Fibroblast of skin of right biceps (primary cell): Measurements from ENCODE around the gene PIGS.

Experiments used
- DNase-seq: peaks from one replicate; pipeline ENCODE4 v3.0.0-alpha.2; 2013

The PIGS gene

DNA sequence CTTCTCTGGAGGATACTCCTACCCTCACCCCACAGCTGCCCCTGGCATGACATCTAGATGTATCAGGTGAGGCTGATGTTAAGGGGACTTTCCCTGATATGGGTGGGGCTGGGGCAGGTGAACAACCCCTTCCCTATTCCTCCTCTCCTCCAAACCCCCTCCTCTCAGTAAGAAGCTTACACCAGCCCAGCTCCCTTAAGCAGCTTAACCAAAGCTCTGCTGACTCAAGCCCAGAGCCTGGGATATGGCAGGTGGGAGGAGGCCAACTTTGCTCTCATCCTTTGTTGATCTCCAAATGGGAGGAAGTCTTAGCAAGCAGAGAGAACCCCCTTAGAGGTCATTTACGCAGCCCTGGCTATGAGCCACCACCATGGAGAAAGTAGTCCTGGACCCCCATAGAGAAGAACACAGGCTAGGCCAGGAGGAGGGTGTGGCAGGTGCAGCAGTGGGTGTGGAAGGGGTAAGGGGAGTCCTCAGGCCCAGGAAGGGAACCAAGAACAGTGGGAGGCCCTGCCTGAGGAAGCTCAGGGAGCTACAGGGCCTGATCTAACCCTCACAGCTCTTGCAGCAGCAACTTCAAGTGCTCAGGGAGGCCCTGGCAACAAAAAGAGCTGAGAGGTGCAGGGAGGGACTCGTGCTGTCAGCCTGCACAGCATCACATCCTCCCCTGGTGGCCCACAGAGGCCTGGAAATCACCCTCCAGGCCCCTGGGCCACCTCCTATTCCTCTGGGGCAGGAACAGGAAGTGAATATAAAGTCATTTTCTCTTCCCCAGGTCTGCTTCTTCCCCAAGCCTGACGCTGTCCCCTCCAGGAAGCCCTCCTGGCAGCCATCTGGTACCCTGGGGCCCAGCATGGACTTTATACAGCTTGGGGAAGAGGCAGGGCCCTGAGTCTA, 21.8 kb downstream of the PIGS start:
- DNase-seq, result no peak

DNA sequence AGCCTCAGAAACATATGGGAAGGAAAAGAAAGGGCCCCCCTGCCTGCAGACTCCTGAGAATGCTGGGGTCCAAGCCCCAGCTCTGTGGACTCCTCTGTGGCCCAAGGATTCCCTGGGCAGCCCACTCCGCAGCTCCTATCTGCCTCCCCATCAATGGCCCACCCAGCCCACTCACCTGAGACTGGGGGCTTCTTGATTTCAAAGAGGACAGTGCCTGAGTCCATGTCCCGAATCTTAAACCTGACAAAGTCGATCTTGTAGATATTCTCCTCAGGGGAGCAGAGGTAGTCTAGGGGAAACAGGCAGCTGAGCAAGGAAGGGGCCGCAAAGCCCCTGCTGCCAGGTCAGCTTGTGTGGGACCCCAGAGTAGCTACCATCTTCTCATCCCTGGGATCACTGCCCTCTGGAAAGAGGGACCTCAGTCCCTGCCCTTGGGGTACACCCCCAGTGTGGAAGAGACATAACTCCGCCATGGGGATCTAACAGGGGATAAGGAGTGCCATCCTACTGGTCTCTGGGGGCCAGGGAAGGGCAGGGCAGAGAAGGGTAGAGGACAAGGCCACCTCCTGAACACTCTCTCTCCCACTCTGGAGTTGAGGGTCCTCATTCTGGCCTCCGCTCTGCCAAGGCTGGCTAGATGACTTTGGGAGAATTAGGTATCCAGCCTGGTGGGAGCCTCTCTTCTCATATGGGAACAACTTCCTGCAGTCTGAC, 22.8 kb downstream of the PIGS start:
- DNase-seq, result no peak

- peak; percentile 62 for DNase-seq
Observed at GRCh38 chr17:28547623-28548416, 23.5 kb downstream of the PIGS start.

DNA sequence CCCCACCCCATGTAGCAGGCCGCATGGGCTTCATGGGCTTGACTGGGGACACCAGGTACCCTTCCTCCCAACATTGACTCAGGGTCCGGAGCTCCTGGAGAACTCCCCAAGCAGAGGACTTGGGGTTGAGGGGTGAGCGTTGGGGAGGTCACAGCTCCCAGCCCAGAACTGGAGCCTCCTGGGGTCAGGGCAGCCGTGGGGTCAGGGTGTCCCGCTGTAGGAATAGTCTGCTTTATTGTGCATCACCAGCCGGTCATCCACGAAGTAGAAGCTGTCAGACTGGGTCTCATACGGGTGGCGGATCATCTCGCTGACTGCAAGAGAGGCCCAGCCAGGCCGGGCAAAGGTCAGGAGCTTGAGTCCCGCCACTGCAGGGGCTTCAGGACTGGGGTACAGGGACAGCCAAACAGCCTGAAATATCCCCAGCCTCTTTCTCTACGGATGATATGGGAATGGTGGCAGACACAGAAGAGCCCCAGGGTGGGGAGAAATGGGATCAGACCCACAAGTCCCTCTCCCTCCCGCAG, 24.2 kb downstream of the PIGS start:
- no peak for DNase-seq

GRCh38 chr17:28545787-28546415, 25.4 kb downstream of the PIGS start:
- no peak for DNase-seq

- DNase-seq, result no peak
Observed at GRCh38 chr17:28545141-28545503, 26.2 kb downstream of the PIGS start.

- no peak for DNase-seq
Observed at GRCh38 chr17:28544402-28545140, 26.8 kb downstream of the PIGS start.

- DNase-seq, result no peak
Observed at GRCh38 chr17:28541439-28541838, 29.9 kb downstream of the PIGS start.

DNA sequence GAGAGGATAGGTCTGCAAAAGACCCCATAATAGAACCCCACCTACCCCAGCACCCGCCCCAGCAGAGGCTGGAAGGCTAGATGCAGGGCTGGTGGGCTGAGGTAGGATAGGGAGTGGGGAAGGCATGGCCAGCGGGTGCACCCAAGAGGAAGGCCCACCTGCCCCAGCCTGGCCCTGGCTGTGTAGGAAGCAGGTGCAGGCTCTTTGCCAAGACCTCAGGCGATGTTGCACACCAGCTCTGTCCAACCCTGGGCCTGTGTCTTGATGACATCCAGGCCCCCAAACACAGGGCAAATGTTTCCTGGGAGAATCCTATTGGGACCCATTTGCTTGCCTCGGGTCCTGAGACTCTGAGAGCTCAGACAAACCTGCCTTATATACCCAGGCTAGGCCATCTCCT, 31.1 kb downstream of the PIGS start:
- no peak for DNase-seq

GRCh38 chr17:28538296-28538895, 32.9 kb downstream of the PIGS start:
- DNase-seq, result no peak

DNA sequence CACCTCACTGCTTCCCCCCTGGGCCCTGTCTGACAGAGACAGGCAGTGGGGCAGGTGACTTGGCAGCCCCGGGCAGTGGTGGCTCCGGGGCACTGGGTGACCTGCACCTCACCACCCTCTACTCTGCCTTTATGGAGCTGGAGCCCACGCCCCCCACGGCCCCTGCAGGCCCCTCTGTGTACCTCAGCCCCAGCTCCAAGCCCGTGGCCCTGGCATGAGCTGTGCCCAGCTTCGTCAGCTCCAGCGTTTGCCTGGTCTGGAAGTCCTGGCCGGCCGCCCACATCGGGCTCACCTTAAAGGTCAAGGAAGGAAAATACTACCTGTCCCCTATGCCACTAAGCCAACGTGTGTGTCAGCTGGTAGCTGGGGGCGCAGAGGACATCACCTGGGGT, 34.1 kb downstream of the PIGS start:
- no peak for DNase-seq

- no peak for DNase-seq
Observed at GRCh38 chr17:28536532-28537218, 34.6 kb downstream of the PIGS start.

- no peak for DNase-seq
Observed at GRCh38 chr17:28534740-28535375, 36.5 kb downstream of the PIGS start.

DNA sequence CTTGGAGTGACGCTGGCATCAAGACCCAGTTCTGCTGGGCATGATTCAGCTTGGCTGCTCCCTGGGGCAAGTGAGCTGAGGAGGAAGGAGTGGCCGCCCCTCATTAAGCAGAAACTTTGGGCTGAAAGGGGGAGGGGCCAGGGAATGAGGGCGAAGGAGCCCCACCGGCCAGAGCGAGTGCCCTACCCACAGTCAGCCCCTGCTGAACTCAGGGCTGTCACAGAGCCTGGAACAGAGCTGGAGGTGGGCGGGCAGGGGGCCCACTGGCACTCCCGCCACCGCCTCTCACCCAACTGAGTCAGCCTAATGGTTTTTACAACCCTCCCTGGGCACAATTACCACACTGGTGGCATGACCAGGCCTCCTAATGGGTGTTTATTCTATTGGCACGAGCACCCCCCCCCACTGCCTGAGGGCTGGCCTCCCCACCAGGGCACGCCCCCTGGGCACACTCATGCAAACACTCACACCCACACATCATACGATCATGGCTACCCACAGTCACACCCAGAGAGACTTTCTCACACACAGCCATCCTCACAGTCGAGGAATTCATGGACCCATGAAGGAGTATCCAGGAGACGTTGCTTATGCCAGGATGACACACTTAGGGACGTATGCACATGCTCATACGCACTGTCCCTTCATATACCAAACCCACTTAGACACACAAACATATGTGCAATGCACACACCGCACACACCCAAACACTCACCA, 38.1 kb downstream of the PIGS start:
- no peak for DNase-seq

GRCh38 chr17:28532050-28532960, 39.0 kb downstream of the PIGS start:
- no peak for DNase-seq

GRCh38 chr17:28530926-28531325, 40.4 kb downstream of the PIGS start:
- no peak for DNase-seq

DNA sequence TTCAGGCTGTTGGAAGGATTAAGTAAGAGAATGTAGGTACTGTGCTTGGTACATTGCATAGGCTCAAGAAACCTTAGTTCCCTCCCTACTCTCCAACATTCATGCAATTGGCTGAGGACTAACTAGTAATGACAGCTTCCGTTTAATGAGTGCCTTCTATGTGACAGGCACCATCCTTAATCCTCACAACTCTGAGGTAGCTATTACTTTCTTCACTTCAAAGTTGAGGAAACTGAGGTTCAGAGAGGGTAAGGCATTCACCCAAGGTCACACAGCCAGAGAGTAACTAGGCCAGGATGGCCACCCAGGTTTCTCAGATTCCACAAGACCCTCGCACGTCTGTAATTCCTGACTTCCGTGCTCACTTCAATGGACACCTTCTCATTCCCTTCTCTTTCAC, 41.1 kb downstream of the PIGS start:
- DNase-seq, result no peak

DNA sequence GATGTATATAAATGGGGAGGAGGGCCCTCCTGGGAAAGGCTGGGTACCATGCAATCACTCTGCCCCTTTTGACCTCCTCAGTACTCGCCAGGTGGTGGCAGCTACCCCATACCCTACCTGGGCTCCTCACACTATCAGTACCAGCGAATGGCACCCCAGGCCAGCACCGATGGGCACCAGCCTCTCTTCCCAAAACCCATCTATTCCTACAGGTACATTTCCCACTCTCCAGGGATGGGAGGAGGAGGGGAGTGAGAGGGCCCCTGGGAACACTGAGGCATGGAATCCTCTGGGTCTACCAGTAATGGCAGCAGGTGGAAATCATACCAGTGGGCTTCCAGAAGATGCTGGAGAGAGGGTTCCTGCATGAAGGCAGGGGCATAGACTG, 42.3 kb downstream of the PIGS start:
- no peak for DNase-seq
